Renal pelvis (tissue), 4 donors: ENCODE results near the gene RAD51B. TPM values are rescaled to one million over a fixed set of nuclear protein-coding genes. Genes with fewer than 3 reads are reported as not detected.

Experiments used
- DNase-seq: peaks from one replicate; pipeline ENCODE4 v3.0.0-alpha.2; 2013
- polyA plus RNA-seq, 3 donors: library from polyadenylated mRNA; unstranded; fragments of 120-200 nt; gene quantifications; one replicate each; pipeline ENCODE4 v1.2.1, GENCODE V29; 2013; ENCODE audit not compliant: insufficient read length in 3 of 3

The RAD51B gene
- polyA plus RNA-seq, 3 donors = 9.8 to 11.0 (median 9.8) TPM

GRCh38 chr14:67821121-67821520 is 1.5 kb downstream of the RAD51B start:
- no peak for DNase-seq

GRCh38 chr14:67831113-67831512 is 11.5 kb downstream of the RAD51B start:
- no peak for DNase-seq

- no peak for DNase-seq
Measured at GRCh38 chr14:67833403-67833802, 13.8 kb downstream of the RAD51B start.

GRCh38 chr14:67835596-67835995 is 16.0 kb downstream of the RAD51B start:
- DNase-seq = no peak

GRCh38 chr14:67837011-67837624 is 17.5 kb downstream of the RAD51B start:
- peak; percentile 77 for DNase-seq

GRCh38 chr14:67846029-67846610 is 26.5 kb downstream of the RAD51B start:
- DNase-seq = no peak

GRCh38 chr14:67850066-67850830 is 30.7 kb downstream of the RAD51B start:
- no peak for DNase-seq

- DNase-seq = no peak
Measured at GRCh38 chr14:67851785-67852410, 32.3 kb downstream of the RAD51B start.

- no peak for DNase-seq
Measured at GRCh38 chr14:67852926-67853604, 33.5 kb downstream of the RAD51B start.

- DNase-seq = no peak
Measured at GRCh38 chr14:67853715-67854114, 34.1 kb downstream of the RAD51B start.

- DNase-seq = no peak
Measured at GRCh38 chr14:67856827-67857226, 37.2 kb downstream of the RAD51B start.

- no peak for DNase-seq
Measured at GRCh38 chr14:67857778-67858350, 38.3 kb downstream of the RAD51B start.

- DNase-seq = no peak
Measured at GRCh38 chr14:67859169-67859749, 39.7 kb downstream of the RAD51B start.

- DNase-seq = no peak
Measured at GRCh38 chr14:67863223-67863622, 43.6 kb downstream of the RAD51B start.

GRCh38 chr14:67875175-67876006 is 55.8 kb downstream of the RAD51B start:
- no peak for DNase-seq

GRCh38 chr14:67879026-67879425 is 59.4 kb downstream of the RAD51B start:
- no peak for DNase-seq

- DNase-seq = no peak
Measured at GRCh38 chr14:67881225-67881624, 61.6 kb downstream of the RAD51B start.

- no peak for DNase-seq
Measured at GRCh38 chr14:67882986-67883555, 63.5 kb downstream of the RAD51B start.

- DNase-seq = no peak
Measured at GRCh38 chr14:67883717-67884116, 64.1 kb downstream of the RAD51B start.

- no peak for DNase-seq
Measured at GRCh38 chr14:67886191-67886590, 66.6 kb downstream of the RAD51B start.
